ENCODE data around the gene COG3.

DNA sequence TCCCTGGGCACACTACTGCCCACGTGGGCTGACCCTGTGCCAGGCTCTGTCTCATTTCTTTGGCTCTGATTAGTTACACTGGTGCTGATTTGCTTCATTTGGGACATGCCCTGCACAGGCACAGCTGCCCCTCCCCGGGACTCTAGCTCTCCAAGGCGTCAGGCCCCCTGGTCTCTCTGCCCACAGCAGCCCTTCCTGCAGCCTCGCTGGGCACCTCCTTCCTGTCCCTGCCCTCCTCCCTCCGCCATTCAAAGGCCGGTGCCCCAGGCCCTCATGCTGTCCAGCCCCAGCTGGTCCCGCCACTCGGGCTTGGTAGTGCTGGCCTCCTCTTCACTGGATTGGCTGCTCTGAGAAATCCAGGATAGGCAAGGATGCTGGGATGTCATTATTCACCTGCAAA, 77.7 kb downstream of the COG3 start:
- TF ChIP-seq CTCF (conservative IDR thresholded peaks at IDR 0.05) (no peak), ZFX (IDR thresholded peaks at IDR 0.05) (no peak)

Measured in C4-2B (cell line).